ENCODE data around the gene CRTAC1.
A peak's percentile ranks its signal among the peaks of the same experiment; 100 is the strongest.

Gene CRTAC1

DNA sequence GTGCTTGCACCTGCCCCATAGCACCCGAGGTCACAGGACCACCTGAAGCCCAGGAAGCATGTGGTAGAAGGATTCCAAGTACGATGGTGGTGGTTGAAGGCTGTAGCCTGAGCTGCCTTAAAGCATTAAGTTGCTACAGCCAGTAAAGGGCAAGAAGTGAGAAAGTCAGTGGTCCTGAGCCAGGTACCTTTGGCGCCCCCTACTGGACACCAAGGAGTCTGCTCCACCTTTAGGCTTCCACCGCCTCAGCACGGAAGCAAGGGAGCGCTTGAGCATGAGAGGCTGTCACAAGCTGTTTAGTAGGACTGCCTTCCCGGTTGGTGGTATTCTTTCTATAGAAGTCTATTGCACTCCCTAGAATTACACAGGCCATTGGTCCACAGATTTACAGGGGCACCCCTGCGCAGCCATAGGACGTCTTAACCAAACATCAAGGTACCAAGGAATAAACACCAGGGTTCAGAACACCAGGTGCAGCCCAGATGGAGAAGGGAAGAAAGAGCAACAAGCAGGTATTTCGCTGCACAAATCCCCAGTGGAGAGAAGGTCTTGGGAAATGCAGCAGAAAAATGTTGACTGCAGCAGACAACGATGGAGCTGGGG, 2.2 kb downstream of the CRTAC1 start:
- TF ChIP-seq, protein P1, sequence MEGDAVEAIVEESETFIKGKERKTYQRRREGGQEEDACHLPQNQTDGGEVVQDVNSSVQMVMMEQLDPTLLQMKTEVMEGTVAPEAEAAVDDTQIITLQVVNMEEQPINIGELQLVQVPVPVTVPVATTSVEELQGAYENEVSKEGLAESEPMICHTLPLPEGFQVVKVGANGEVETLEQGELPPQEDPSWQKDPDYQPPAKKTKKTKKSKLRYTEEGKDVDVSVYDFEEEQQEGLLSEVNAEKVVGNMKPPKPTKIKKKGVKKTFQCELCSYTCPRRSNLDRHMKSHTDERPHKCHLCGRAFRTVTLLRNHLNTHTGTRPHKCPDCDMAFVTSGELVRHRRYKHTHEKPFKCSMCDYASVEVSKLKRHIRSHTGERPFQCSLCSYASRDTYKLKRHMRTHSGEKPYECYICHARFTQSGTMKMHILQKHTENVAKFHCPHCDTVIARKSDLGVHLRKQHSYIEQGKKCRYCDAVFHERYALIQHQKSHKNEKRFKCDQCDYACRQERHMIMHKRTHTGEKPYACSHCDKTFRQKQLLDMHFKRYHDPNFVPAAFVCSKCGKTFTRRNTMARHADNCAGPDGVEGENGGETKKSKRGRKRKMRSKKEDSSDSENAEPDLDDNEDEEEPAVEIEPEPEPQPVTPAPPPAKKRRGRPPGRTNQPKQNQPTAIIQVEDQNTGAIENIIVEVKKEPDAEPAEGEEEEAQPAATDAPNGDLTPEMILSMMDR (IDR thresholded peaks at IDR 0.05), result peak; percentile 93
- no peak for TF ChIP-seq ZFX (IDR thresholded peaks at IDR 0.05; ENCODE audit: borderline replicate concordance)
- no peak overlapping the region for H3K27ac ChIP-seq

DNA sequence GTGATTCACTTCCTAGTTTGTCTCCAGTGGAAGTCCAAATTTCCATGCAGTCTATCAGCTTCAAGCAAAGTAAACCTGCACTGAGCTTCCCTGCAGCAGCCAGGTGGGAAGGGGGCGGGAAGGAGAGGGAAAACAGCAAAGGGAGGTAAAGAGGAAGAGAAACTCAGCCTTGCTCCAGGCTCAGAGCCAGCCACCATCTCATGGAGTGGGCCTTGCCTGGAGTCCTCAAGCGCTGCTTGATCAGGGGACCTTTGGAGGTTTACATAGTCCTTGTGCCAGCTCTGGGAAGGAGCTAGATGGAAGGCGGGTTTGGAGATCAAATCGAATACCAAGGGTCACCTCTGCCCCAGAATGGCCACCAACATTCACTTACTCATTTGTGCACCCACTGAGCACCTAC, 7.4 kb downstream of the CRTAC1 start:
- H3K27ac ChIP-seq, result no peak overlapping the region
- TF ChIP-seq ZFX (IDR thresholded peaks at IDR 0.05; ENCODE audit: borderline replicate concordance), result no peak

DNA sequence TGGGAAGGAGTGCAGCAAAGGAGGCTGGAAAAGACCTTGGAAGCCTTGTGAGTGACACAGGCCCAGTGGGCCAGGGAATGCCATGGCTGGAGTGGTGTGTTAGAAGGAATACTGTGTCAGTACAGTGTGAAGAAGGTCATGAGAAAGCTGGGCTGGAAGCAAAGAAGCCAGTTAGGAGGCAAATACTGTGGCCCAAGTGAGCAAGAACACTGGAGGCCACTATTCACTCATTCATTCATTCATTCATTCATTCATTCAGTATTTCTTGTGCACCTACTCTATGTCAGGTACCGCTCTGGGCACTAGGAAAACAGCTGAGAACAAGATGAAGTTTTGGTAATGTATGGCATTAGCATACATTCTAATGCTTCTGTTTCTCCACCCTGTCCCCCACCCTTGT, 9.6 kb downstream of the CRTAC1 start:
- no peak for TF ChIP-seq ZFX (IDR thresholded peaks at IDR 0.05; ENCODE audit: borderline replicate concordance)
- TF ChIP-seq, protein P1 (IDR thresholded peaks at IDR 0.05), result no peak
- no peak overlapping the region for H3K27ac ChIP-seq

DNA sequence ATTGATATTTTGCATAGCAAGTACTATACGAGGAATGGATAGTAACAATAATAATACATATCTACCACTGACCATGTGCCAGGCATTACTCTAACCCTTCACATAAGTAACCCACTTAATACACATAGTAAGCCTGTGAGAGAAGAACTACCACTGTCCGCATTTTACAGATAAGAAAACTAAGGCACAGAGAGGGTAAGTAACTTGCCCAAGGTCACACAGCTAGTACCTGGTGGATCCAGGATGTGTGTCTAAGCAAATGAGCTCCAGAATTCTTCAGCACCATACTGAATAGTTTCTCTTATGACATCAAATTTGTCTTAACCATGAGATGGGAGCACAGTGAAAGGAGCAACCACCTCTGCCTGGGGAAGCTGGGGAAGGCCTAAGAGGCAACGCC, 10.2 kb downstream of the CRTAC1 start:
- H3K27ac ChIP-seq, result no peak overlapping the region
- no peak for TF ChIP-seq ZFX (IDR thresholded peaks at IDR 0.05; ENCODE audit: borderline replicate concordance)
- TF ChIP-seq, protein P1 (IDR thresholded peaks at IDR 0.05), result no peak

DNA sequence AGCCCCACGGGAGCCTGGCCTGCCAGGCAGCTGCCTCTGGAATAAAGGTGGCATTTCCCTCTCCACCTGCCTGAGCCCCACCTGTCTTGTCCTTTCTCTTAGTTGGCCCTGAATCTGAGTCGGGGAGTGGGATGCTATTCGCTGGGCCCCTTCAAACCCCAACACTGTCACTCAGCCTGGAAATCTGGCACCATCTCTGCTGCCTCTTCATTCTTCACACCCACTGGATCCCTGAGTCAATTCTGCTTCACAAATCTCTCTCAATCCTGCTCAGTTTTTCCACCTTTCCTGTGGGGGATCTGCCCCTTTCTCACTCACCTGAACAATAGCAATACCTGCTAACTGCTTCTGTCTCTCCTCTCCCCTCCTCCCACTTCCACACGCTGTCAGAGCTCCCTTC, 10.6 kb downstream of the CRTAC1 start:
- no peak overlapping the region for H3K27ac ChIP-seq
- no peak for TF ChIP-seq ZFX (IDR thresholded peaks at IDR 0.05; ENCODE audit: borderline replicate concordance)
- TF ChIP-seq, protein P1 (IDR thresholded peaks at IDR 0.05), result no peak

DNA sequence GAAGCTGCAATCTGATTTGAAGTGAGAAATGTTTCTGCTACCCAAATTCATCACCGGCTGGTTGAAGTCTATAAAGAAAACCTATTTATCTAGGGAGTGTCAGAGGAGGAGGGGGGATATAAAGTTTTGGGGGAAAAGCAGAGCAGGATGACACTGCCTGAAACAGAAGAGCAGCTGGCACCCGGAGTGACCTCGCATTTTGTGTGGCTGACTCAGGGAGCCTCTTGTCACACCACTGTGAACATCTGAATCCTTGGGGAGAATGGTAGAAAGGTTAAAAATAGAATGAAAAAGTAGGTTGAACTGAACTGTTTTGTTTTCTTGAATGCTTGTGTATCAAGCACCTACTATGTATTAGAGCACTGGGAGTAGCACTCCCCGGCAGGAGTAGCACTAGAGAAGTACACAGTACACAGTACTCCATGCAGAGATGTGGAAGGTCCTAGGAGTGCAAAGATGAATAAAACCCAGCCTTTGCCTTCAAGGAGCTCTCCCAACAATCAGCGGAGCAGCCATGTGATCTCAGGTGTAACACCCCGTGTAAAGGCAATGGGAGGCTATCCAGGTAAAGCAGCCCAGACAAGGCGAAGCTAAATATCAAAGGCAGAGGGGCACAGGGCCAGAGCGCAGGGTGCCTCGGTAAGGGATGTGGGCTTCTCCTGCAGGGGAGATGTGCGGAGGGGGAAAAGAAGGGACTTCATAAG, 13.5 kb downstream of the CRTAC1 start:
- TF ChIP-seq ZFX (IDR thresholded peaks at IDR 0.05; ENCODE audit: borderline replicate concordance), result no peak
- TF ChIP-seq, protein P1 (IDR thresholded peaks at IDR 0.05), result no peak
- H3K27ac ChIP-seq, result no peak overlapping the region

DNA sequence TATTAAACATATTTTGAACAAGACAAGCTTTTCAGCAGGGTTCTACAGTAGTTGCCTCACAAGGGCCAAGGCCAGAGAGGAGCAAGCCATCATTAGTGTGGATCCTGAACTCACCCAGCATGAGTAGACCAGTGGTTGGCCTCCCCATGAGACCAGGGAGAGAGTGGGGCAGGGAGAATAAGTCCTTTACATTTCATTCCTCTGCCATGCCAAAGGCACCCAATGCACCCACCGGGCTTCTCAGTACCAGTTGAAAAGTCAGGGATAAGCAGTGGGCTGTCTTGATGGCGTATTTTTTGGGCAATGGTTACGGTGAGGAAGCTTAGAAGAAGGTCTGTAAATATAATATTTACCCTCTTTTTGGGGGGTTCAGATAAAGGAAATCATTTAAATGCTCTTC, 16.6 kb downstream of the CRTAC1 start:
- TF ChIP-seq, protein P1 (IDR thresholded peaks at IDR 0.05), result no peak
- no peak for TF ChIP-seq ZFX (IDR thresholded peaks at IDR 0.05; ENCODE audit: borderline replicate concordance)
- no peak overlapping the region for H3K27ac ChIP-seq

Measured in 22Rv1 (cell line).